Measurements from ENCODE around the gene METTL9. TPM values are rescaled to one million over a fixed set of nuclear protein-coding genes. Genes with fewer than 3 reads are reported as not detected.

METTL9 gene
- total and polyA plus RNA-seq, 9 of the 15 experiments (the other 6 are each of a cell fraction or from before 2014, with no cell fraction given), result 12.2 to 107 (median 79.1) TPM

DNA sequence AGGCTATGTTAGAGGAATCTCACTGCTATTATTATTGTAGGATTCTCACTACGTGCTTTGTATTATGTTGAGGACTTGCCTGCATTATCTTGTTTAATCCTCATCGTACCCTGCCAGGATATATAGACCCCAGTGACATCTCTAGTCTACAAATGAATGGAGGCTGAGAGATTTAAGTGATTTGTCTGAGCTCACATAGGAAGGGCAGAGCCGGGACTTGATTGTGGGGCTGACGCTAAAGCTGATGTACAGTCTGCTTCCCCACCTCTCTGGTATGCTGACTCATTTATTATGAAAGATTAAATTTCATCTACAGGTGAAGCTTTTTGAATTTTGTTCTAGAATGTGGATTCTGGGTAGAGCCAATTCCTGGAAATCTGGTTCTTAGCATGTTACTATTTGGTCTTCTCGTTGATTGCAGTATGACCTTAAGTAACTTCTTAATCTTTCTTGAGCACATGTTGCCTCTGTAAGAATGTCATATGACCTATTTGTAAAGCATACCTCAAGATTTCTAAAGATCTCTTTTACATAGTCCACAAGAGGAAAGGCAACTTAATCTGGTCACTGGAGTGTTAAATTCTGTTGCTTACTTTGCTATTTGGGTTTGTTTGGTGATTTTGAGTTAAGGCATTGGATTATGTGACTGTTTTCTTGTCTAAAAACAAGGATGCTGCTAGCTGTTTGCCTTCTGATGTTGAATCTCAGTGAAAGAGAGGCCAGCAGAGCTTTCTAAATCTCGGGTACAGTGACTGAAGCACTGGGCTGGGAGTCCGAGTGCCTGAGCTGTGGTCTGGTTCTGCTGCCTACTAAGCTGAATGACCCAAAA lies 12.4 kb downstream of the METTL9 start (continued):
- TF ChIP-seq, protein P1, sequence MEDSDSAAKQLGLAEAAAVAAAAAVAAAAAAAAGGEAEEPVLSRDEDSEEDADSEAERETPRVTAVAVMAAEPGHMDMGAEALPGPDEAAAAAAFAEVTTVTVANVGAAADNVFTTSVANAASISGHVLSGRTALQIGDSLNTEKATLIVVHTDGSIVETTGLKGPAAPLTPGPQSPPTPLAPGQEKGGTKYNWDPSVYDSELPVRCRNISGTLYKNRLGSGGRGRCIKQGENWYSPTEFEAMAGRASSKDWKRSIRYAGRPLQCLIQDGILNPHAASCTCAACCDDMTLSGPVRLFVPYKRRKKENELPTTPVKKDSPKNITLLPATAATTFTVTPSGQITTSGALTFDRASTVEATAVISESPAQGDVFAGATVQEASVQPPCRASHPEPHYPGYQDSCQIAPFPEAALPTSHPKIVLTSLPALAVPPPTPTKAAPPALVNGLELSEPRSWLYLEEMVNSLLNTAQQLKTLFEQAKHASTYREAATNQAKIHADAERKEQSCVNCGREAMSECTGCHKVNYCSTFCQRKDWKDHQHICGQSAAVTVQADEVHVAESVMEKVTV (CRISPR knock-in tag; IDR thresholded peaks at IDR 0.05), result no peak
- no peak for TF ChIP-seq CSDE1 (IDR thresholded peaks at IDR 0.05)
- no peak for TF ChIP-seq FOS (IDR thresholded peaks at IDR 0.05; ENCODE audit: extremely low read depth, insufficient read length)
- TF ChIP-seq SIRT6 (IDR thresholded peaks at IDR 0.05; ENCODE audit: low read depth, low read length), result no peak
- no peak for TF ChIP-seq ZNF77 (CRISPR knock-in tag; IDR thresholded peaks at IDR 0.05)
- TF ChIP-seq RBM34 (IDR thresholded peaks at IDR 0.05; ENCODE audit: borderline replicate concordance, insufficient read depth, low read length), result no peak
- TF ChIP-seq ZNF778 (CRISPR knock-in tag; IDR thresholded peaks at IDR 0.05), result no peak
- TF ChIP-seq ZFP1 (CRISPR knock-in tag; IDR thresholded peaks at IDR 0.05), result no peak
- TF ChIP-seq NCOA1 (IDR thresholded peaks at IDR 0.05; ENCODE audit: low read depth), result peak; percentile 93
- no peak for TF ChIP-seq PYGO2 (tag; IDR thresholded peaks at IDR 0.05)
- TF ChIP-seq ZNF57 (CRISPR knock-in tag; IDR thresholded peaks at IDR 0.05), result no peak
- peak; percentile 53; the same call in 1 of the 2 replicates for TF ChIP-seq JUN (IDR thresholded peaks at IDR 0.05; ENCODE audit: borderline replicate concordance, low read depth, low read length)
- no peak for TF ChIP-seq JUN (CRISPR knock-in tag; IDR thresholded peaks at IDR 0.05; ENCODE audit: borderline replicate concordance)
- TF ChIP-seq, protein P2, sequence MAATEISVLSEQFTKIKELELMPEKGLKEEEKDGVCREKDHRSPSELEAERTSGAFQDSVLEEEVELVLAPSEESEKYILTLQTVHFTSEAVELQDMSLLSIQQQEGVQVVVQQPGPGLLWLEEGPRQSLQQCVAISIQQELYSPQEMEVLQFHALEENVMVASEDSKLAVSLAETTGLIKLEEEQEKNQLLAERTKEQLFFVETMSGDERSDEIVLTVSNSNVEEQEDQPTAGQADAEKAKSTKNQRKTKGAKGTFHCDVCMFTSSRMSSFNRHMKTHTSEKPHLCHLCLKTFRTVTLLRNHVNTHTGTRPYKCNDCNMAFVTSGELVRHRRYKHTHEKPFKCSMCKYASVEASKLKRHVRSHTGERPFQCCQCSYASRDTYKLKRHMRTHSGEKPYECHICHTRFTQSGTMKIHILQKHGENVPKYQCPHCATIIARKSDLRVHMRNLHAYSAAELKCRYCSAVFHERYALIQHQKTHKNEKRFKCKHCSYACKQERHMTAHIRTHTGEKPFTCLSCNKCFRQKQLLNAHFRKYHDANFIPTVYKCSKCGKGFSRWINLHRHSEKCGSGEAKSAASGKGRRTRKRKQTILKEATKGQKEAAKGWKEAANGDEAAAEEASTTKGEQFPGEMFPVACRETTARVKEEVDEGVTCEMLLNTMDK (IDR thresholded peaks at IDR 0.05; ENCODE audit: borderline replicate concordance, insufficient read depth, low read depth, low read length, poor library complexity, severe bottlenecking), result no peak
- no peak for TF ChIP-seq MYNN (IDR thresholded peaks at IDR 0.05)
- no peak for TF ChIP-seq MYNN (CRISPR knock-in tag; IDR thresholded peaks at IDR 0.05)
- TF ChIP-seq, protein P3, sequence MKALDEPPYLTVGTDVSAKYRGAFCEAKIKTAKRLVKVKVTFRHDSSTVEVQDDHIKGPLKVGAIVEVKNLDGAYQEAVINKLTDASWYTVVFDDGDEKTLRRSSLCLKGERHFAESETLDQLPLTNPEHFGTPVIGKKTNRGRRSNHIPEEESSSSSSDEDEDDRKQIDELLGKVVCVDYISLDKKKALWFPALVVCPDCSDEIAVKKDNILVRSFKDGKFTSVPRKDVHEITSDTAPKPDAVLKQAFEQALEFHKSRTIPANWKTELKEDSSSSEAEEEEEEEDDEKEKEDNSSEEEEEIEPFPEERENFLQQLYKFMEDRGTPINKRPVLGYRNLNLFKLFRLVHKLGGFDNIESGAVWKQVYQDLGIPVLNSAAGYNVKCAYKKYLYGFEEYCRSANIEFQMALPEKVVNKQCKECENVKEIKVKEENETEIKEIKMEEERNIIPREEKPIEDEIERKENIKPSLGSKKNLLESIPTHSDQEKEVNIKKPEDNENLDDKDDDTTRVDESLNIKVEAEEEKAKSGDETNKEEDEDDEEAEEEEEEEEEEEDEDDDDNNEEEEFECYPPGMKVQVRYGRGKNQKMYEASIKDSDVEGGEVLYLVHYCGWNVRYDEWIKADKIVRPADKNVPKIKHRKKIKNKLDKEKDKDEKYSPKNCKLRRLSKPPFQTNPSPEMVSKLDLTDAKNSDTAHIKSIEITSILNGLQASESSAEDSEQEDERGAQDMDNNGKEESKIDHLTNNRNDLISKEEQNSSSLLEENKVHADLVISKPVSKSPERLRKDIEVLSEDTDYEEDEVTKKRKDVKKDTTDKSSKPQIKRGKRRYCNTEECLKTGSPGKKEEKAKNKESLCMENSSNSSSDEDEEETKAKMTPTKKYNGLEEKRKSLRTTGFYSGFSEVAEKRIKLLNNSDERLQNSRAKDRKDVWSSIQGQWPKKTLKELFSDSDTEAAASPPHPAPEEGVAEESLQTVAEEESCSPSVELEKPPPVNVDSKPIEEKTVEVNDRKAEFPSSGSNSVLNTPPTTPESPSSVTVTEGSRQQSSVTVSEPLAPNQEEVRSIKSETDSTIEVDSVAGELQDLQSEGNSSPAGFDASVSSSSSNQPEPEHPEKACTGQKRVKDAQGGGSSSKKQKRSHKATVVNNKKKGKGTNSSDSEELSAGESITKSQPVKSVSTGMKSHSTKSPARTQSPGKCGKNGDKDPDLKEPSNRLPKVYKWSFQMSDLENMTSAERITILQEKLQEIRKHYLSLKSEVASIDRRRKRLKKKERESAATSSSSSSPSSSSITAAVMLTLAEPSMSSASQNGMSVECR (CRISPR knock-in tag; IDR thresholded peaks at IDR 0.05), result no peak
- TF ChIP-seq, protein P4, sequence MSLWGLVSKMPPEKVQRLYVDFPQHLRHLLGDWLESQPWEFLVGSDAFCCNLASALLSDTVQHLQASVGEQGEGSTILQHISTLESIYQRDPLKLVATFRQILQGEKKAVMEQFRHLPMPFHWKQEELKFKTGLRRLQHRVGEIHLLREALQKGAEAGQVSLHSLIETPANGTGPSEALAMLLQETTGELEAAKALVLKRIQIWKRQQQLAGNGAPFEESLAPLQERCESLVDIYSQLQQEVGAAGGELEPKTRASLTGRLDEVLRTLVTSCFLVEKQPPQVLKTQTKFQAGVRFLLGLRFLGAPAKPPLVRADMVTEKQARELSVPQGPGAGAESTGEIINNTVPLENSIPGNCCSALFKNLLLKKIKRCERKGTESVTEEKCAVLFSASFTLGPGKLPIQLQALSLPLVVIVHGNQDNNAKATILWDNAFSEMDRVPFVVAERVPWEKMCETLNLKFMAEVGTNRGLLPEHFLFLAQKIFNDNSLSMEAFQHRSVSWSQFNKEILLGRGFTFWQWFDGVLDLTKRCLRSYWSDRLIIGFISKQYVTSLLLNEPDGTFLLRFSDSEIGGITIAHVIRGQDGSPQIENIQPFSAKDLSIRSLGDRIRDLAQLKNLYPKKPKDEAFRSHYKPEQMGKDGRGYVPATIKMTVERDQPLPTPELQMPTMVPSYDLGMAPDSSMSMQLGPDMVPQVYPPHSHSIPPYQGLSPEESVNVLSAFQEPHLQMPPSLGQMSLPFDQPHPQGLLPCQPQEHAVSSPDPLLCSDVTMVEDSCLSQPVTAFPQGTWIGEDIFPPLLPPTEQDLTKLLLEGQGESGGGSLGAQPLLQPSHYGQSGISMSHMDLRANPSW (CRISPR knock-in tag; IDR thresholded peaks at IDR 0.05), result no peak

Data from K562 (cell line).